CMK (cell line): ENCODE data around the gene PRR19.

Source experiments
- DNase-seq: peaks from one replicate; pipeline ENCODE4 v3.0.0-alpha.2; 2010; ENCODE audit warnings: low read depth

The PRR19 gene

GRCh38 chr19:42351079-42351735, 49.3 kb downstream of the PRR19 start:
- no peak for DNase-seq

DNA sequence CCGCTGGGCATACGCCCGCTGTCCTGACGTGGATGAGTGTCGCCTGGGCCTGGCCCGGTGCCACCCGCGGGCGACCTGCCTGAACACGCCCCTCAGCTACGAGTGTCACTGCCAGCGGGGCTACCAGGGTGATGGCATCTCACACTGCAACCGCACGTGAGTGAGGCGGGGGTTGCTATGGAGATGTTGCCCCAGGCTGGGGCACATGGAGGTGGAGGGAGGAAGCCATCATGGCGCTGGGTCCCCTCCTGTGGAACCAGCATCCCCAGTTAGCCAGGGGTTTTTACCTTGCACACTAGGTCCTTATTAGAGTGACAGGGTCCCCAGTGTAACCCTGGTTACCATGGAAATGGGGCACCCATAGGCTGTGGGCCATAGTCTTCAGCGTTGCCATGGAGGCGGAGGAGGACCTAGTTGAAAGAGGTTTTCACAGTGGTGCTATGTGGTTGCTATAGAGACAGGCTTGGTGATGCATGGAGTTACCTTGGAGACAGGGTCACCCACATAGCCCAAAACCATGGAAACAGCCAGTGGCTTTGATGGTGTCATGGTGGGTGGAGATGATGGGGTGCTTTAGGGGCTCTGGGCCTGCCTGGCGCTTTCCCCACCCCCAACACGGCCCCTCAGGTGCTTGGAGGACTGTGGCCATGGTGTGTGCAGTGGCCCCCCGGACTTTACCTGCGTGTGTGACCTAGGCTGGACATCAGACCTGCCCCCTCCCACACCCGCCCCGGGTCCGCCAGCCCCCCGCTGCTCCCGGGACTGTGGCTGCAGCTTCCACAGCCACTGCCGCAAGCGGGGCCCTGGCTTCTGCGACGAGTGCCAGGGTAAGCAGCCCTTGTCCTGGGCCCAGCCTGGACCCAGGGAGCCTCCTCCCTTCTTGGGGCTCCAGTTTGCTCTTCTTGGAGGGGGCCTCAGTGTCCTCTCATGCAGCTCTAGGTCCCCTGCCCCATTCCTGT, 50.6 kb downstream of the PRR19 start:
- DNase-seq: no peak

DNA sequence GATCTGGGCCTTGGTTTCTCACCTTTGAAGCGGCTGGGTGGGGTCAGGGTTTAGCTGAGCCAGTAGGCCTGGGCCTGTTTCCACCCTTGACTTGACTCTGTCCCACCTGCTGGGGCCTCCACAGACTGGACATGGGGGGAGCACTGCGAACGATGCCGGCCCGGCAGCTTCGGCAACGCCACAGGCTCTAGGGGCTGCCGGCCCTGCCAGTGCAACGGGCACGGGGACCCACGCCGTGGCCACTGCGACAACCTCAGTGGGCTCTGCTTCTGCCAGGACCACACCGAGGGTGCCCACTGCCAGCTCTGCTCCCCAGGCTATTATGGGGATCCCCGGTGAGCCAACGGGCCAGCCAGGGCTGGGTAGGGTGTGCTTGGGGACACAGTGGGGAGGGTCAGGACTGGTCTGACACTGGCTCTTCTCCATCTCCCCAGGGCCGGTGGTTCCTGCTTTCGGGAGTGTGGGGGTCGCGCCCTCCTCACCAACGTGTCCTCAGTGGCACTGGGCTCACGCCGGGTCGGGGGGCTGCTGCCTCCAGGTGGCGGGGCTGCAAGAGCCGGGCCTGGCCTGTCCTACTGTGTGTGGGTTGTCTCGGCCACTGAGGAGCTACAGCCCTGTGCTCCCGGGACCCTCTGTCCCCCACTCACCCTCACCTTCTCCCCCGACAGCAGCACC, 51.5 kb downstream of the PRR19 start:
- DNase-seq: no peak

DNA sequence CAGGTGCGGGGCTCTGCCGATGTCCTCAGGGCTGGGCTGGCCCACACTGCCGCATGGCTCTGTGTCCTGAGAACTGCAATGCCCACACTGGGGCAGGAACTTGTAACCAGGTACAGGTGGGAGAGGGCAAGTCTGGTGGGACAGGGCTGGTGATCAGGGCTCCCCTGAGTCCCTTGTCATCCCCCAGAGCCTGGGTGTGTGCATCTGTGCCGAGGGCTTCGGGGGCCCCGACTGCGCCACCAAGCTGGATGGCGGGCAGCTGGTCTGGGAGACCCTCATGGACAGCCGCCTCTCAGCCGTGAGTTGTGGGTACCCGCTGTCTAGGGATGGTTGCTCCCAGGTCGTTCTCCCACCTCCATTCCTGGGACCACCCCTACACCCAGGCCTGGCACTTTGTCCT, 54.0 kb downstream of the PRR19 start:
- DNase-seq: no peak

DNA sequence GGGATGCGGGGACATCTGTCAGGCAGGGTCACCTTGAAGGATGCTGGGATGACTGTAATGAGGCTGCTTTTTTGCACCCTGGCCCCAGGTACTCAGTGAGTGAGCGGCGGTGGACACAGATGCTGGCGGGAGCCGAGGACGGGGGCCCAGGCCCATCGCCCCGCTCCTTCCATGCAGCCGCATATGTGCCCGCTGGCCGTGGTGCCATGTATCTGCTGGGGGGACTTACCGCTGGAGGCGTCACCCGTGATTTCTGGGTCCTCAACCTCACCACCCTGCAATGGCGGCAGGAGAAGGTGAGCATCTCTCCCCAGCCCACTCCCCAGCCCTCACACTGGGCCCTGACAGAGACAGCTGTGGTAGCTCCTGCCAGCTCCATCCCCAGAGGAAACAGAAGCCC, 54.8 kb downstream of the PRR19 start:
- no peak for DNase-seq

- DNase-seq: no peak
Observed at GRCh38 chr19:42357290-42357689, 55.4 kb downstream of the PRR19 start.
